Measurements from ENCODE around the gene BTBD17. TPM values are rescaled to one million over a fixed set of nuclear protein-coding genes. Genes with fewer than 3 reads are reported as not detected.
"Not testable (repeated sequence)": the region's sequence is repeated elsewhere in the genome, so short reads cannot be mapped to it uniquely, and the experiment has no call there.

BTBD17 gene, protein sequence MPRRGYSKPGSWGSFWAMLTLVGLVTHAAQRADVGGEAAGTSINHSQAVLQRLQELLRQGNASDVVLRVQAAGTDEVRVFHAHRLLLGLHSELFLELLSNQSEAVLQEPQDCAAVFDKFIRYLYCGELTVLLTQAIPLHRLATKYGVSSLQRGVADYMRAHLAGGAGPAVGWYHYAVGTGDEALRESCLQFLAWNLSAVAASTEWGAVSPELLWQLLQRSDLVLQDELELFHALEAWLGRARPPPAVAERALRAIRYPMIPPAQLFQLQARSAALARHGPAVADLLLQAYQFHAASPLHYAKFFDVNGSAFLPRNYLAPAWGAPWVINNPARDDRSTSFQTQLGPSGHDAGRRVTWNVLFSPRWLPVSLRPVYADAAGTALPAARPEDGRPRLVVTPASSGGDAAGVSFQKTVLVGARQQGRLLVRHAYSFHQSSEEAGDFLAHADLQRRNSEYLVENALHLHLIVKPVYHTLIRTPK
- under 1 TPM in 2 of 3 donors, not detected in 1; 0.06 to 0.33 TPM for polyA plus RNA-seq

- H3K27ac ChIP-seq (ENCODE audit: low read depth, low read length) = no peak within 1 kb of the TSS
- WGBS, 3 donors = 22 to 30% (median 29%) methylated on average over 27 to 28 of the region's 28 CpGs
These were observed at the start of gene BTBD17 for GRCh38 chr17:74361230-74362068. TSS of gene BTBD17 (minus strand) at chr17:74361868. CDS start at chr17:74361819, 49 bp downstream.

- no peak overlapping the region for H3K27ac ChIP-seq (ENCODE audit: low read depth, low read length)
- 75 to 80% (median 76%) methylated on average over 4 of the region's 4 CpGs for WGBS, 3 donors
These were observed 48.4 kb upstream of the BTBD17 start for GRCh38 chr17:74410001-74410443.

- H3K27ac ChIP-seq (ENCODE audit: low read depth, low read length) = no peak overlapping the region
- 55 to 67% (median 62%) methylated on average over 4 of the region's 4 CpGs for WGBS, 3 donors
These were observed 47.1 kb upstream of the BTBD17 start for GRCh38 chr17:74408815-74409214.

- no peak overlapping the region for H3K27ac ChIP-seq (ENCODE audit: low read depth, low read length)
- 80 to 83% (median 82%) methylated on average over 3 of the region's 3 CpGs for WGBS, 3 donors
These were observed 46.6 kb upstream of the BTBD17 start for GRCh38 chr17:74408262-74408661.

DNA sequence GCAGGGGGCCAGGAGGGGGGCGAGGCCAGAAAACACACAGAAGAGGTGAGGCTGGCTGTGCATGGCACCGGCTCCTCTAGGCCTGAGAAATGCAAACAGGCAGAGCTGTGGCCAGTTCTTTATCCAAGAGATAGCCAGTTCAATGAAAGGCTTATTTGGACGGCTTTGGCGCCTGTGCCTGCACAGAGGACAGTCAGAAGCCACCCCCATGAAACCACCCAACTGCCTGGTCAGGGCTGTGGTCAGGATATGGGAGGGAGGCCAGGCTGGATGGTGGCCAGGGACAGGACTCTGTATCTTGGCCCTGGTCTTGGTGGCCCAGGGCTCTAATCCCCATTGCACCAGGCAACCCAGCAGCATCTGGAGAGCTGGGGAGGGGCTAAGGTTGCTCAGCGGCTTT, 45.7 kb upstream of the BTBD17 start:
- WGBS, 3 donors = 48 to 89% (median 84%) methylated on average over 5 of the region's 5 CpGs

DNA sequence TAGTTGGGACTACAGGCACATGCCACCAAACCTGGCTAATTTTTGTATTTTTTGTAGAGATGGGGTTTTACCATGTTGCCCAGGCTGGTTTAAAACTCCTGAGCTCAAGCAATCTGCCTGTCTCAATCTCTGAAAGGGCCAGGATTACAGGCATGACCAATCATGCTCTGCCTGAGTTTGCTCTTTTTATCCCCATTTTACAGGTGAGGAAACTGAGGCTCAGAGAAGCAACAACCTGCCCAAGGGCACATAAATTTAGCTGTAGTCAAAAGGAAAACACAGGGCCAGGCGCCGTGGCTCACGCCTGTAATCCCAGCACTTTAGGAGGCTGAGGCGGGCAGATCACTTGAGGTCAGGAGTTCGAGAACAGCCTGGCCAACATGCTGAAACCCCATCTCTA, 43.6 kb upstream of the BTBD17 start:
- WGBS, 3 donors = 94 to 96% (median 94%) methylated on average over 5 of the region's 5 CpGs
- not testable (repeated sequence) for H3K27ac ChIP-seq (ENCODE audit: low read depth, low read length)

More for the DNA sequence above, 45.7 kb upstream of the BTBD17 start:
- H3K27ac ChIP-seq (ENCODE audit: low read depth, low read length) = no peak overlapping the region

DNA sequence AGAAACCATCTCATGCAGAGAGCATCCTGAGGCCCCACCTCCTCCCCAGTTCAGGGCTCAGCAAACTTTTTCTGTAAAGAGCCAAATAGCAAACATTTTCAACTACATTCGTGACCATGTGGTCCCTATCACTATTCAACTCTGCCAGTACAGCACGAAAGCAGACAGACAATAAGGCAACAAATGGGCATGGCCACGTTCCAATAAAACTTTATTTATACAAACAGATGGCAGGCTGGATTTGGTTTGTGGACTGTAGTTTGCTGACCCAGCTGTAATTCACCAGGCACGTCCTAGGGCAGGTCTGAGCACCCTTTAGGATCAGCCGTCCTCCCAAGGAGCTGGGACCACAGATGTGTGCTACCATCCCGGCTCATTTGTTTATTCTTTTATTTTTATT, 43.1 kb upstream of the BTBD17 start:
- WGBS, 3 donors = 81 to 93% (median 86%) methylated on average over 6 of the region's 6 CpGs
- H3K27ac ChIP-seq (ENCODE audit: low read depth, low read length) = no peak overlapping the region

DNA sequence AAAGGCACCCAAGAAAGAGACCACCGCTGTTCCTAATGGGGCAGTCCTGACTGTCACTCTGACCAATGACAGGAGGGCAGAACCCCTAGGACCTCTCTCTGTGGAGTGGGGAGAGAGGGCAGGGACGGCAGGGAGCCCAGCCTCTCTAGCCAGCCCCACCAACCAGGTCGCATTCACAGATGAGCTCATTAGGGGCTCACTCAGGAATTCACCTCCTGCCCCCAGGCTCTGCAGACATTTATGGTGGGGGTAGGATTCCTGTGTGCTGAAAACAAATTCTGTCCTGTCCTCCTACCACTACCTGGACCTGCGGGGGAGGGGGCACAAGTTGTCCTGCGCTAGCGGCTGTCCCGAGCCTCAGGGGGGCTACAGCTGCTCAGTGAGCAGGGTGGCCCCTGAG, 42.5 kb upstream of the BTBD17 start:
- 68 to 73% (median 68%) methylated on average over 7 of the region's 7 CpGs for WGBS, 3 donors
- no peak overlapping the region for H3K27ac ChIP-seq (ENCODE audit: low read depth, low read length)

DNA sequence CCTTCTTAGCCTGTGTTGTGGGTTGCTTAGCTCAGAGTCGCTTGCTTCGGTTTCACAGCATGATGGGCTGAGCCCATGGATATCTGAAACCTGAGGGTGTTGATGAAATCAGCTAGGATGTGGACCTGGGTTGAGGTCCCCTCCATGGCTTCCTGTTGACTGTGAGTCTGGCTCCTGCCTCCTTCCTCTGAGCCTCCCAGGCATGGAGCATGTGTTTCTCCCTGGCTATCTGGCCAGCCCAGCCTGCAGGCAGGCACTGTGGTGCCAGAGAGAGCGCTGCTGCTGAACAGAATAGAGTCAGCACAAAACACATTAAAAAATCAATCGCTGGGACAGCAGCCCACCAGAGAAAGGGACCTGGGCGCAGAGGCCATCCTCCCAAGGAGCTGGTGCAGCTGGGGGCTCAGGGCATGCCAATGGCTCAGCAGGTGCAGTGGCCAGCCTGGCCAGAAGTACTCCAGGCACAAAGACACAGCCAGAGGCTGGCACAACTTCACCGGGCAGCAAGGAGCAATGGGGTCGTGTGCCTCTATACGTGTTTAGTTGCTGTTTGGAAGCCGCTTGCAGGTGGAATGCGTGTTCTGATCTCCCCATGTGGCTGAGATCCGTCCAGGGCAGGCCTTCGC, 42.0 kb upstream of the BTBD17 start:
- 63 to 77% (median 70%) methylated on average over 12 of the region's 12 CpGs for WGBS, 3 donors
- H3K27ac ChIP-seq (ENCODE audit: low read depth, low read length) = no peak overlapping the region

GRCh38 chr17:74402048-74402447, 40.4 kb upstream of the BTBD17 start:
- H3K27ac ChIP-seq (ENCODE audit: low read depth, low read length) = no peak overlapping the region
- WGBS, 3 donors = 83 to 96% (median 87%) methylated on average over 7 of the region's 7 CpGs

GRCh38 chr17:74396567-74396966, 34.9 kb upstream of the BTBD17 start:
- H3K27ac ChIP-seq (ENCODE audit: low read depth, low read length) = no peak overlapping the region
- 87 to 93% (median 91%) methylated on average over 4 of the region's 4 CpGs for WGBS, 3 donors

GRCh38 chr17:74394977-74395376, 33.3 kb upstream of the BTBD17 start:
- 39 to 84% (median 73%) methylated on average over 7 of the region's 7 CpGs for WGBS, 3 donors
- no peak overlapping the region for H3K27ac ChIP-seq (ENCODE audit: low read depth, low read length)

- H3K27ac ChIP-seq (ENCODE audit: low read depth, low read length) = no peak overlapping the region
- WGBS, 3 donors = 82 to 89% (median 84%) methylated on average over 12 of the region's 12 CpGs
These were observed 32.7 kb upstream of the BTBD17 start for GRCh38 chr17:74394275-74394950.

- H3K27ac ChIP-seq (ENCODE audit: low read depth, low read length) = no peak overlapping the region
- 61 to 86% (median 73%) methylated on average over 6 of the region's 6 CpGs for WGBS, 3 donors
These were observed 31.8 kb upstream of the BTBD17 start for GRCh38 chr17:74393346-74393942.

DNA sequence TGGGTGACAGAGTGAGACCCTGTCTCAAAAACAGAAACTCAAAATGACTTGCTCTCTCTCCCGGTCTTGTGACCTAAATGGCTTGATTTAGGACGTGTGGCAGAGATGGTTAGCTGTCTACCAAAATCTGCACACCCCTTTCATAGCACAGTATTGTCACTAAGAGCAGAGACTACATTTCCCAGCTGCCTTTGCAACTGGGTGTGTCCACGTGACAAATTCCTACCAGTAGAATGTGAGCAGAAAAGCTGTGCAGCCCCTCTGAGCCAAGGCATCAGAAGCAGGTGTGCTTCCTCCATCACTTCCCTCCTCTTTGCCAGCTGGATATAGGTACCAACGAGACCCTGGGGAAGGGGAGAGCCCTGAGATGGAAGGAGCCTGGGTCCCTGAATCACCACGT, 31.2 kb upstream of the BTBD17 start:
- 65 to 84% (median 82%) methylated on average over 5 of the region's 5 CpGs for WGBS, 3 donors

GRCh38 chr17:74391771-74392170, 30.1 kb upstream of the BTBD17 start:
- 36 to 84% (median 36%) methylated on average over 5 of the region's 5 CpGs for WGBS, 3 donors
- no peak overlapping the region for H3K27ac ChIP-seq (ENCODE audit: low read depth, low read length)

More for the DNA sequence above, 31.2 kb upstream of the BTBD17 start:
- H3K27ac ChIP-seq (ENCODE audit: low read depth, low read length) = no peak overlapping the region

GRCh38 chr17:74390680-74391653, 29.3 kb upstream of the BTBD17 start:
- H3K27ac ChIP-seq (ENCODE audit: low read depth, low read length) = no peak overlapping the region
- 79 to 85% (median 84%) methylated on average over 11 of the region's 11 CpGs for WGBS, 3 donors
